Right forelimb (tissue), 1 donor: ENCODE data around the gene PRSS37.
"Not testable (repeated sequence)": the region's sequence is repeated elsewhere in the genome, so short reads cannot be mapped to it uniquely, and the experiment has no call there.

Experiments
- DNase-seq: peaks from one replicate; pipeline ENCODE4 v3.0.0-alpha.2; 2018

PRSS37 gene

DNA sequence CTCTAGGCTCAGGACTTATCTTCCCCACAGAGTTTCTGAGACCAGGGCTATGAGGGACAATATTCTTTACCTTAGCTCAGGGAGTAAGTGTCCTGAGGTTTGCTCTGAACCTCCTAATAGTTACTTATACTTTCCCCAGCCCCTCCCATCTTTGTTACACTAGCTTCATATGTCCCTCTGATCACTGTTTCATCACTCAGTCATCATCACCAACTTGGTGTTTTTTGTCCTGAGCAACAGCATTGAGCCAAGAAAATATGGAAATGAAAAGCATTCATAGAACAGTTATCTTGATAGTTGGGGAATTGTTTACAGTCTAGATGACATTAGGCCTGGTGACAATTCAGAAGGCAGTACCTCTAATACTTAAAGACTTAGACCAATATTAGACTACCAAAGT, at the start of gene PRSS37:
Gene PRSS37, minus strand, starts transcription at position 101 of the 400 bp plus-strand sequence. CDS start 436 bp downstream, outside the sequence.
- DNase-seq: no peak

DNA sequence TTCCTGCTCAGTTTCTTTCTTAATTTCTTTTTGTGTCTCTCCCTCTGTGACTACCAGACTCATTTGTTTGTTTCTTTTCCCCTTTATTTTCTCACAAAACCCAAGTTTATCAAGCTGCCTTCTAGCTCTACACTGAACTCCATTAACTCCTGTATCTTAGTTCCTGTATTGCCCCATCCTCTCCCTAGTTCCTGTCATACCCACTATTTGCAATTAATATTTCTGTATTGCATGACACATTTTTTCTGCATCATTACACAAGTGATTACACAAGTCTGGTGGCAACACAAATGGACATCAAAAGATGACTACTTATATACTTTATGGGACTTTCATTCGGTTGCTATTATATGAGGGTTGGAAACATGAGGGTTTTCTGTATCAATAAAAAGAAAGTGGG, 48.0 kb upstream of the PRSS37 start:
- no peak for DNase-seq

- DNase-seq: no peak
Measured at GRCh38 chr7:141884539-141885225, 43.4 kb upstream of the PRSS37 start.

DNA sequence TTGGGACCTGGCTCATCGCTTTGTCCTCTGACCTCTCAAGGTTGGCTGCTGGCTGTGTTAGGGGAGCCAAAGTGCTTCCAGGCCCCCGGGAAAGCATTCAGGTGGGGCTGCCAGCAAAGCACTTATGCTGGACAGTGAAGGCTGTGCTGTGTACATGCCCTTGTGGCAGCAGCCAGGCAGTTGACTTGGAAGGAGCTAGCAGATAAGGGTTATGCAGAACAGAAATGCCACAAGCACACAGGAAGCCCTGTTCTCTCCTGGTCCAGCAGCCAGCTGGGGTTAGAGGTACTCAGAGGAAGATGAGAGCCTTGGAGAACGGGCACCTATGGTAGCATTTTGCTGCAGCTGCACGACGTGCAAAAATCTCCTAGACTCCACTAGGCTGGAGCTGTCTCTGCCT, 39.7 kb upstream of the PRSS37 start:
- DNase-seq: no peak

DNA sequence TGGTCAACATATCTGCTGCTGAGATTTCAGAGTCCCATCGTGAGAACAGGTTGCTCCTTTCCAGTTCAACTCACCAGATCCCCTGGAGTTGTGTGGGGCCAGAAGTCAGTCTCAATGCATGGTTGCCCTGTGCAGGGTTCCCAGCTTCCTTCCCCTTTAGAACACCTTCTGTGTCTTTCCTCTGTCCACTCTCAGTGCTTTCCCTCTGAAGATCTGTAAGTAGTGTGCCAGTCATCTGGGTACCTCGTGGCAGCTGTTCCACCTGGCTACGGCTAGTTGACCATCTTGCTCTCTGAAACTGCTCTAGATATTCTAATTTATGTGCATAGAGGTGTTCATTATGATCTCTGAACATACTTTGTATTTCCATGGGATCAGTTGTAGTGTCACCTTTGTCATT, 36.1 kb upstream of the PRSS37 start:
- no peak for DNase-seq

- no peak for DNase-seq
Measured at GRCh38 chr7:141876371-141876770, 35.1 kb upstream of the PRSS37 start.

DNA sequence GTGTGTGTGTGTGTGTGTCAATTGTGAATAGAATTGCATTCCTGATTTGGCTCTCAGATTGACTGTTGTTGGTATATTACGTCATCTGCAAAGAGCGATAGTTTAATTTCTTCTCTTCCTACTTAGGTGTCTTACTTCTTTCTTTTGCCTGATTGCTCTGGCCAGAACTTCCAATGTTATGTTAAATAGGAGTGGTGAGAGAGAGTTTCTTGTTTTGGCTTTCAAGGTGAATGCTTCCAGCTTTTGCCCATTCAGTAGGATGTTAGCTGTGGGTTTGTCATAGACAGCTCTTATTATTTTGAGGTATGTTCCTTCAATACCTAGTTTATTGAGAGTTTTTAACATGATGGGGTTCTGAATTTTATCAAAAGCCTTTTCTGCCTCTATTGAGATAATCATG, 34.2 kb upstream of the PRSS37 start:
- no peak for DNase-seq

GRCh38 chr7:141874787-141875186, 33.5 kb upstream of the PRSS37 start:
- no peak for DNase-seq

GRCh38 chr7:141872931-141873330, 31.6 kb upstream of the PRSS37 start:
- DNase-seq: no peak

GRCh38 chr7:141866974-141867373, 25.7 kb upstream of the PRSS37 start:
- no peak for DNase-seq

GRCh38 chr7:141864765-141865447, 23.6 kb upstream of the PRSS37 start:
- DNase-seq: no peak

- no peak for DNase-seq
Measured at GRCh38 chr7:141860207-141860606, 18.9 kb upstream of the PRSS37 start.

DNA sequence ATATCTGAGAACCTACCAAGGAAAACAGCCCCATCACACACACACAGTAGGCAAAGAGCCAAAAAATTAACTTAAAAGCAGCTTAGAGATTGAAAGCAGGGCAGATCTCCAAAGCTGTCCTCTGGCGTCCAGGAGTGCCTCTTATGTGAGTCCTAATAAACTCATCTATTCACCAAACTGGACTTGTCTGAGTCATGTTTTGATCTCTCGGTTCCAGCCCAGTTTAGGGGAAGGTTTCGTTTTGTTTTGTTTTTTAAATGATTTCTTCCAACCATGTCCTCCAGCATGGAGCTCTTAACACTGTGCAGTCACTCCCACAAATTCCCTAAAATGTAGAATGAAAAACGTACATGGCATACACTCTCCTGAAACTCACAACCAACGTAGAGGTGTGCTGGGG, 6.7 kb upstream of the PRSS37 start:
- no peak for DNase-seq

- DNase-seq: no peak
Measured at GRCh38 chr7:141844256-141844655, 3.0 kb upstream of the PRSS37 start.

DNA sequence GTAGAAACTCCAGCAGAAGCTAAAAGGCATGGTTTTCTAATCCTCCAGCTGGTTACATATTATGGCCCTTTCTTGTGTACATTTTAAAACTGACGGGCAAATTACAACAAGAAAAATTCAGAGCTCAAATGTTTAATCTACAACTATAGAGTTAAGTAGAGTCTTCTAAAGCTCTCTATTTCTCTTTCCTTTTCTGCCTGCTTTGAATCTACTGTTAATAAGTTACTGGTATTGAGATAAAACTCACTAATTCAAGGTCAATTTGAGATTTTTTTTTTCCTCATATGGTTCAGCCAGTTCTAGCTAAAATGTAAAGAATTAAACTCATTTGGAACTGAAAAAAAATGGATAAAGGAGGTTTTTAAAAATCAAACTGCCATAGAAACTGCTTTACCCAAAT, 1.6 kb upstream of the PRSS37 start:
- DNase-seq: no peak

DNA sequence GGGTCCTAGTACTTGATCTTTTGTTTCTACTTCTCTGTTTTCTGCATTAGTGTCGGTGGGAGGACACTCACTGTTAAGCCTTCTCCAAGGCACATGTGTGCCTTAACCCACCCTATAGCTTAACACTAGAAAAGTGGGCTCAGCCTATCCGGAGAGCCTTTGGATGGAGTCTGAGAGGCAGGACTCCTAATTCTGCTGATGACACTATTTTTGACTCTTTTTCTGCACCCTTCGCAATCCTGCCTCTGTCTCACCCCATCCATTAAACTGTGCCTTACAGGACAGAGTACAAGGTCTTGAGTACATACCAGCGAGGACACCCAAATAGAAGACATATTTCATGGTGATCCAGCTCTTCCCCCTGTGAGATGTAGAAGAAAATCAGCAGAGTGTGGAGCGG, 577 bp downstream of the PRSS37 start:
- no peak for DNase-seq

DNA sequence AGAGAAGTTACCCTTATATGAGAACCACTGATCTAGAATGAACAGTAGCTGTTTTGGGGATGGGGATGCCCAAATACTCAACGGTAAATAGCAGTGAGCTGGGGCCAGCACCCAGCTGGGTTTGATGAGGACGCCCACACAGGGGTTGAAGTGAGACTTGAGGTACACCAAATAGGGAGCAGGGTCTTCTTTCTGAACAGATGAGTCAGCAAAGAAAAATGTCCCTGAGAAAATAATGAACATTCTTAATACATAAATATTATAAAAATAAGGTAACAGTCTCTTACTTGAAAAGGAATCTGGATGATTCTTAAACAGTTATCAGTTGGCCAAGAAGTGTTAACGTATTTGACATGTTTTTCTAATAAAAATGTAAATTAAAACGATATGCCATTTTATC, 2.0 kb downstream of the PRSS37 start:
- DNase-seq: no peak

- no peak for DNase-seq
Measured at GRCh38 chr7:141838581-141838980, 2.7 kb downstream of the PRSS37 start.

GRCh38 chr7:141837683-141838082, 3.6 kb downstream of the PRSS37 start:
- no peak for DNase-seq

GRCh38 chr7:141822432-141822831, 18.9 kb downstream of the PRSS37 start:
- DNase-seq: not testable (repeated sequence)

- no peak for DNase-seq
Measured at GRCh38 chr7:141820067-141820466, 21.2 kb downstream of the PRSS37 start.

- DNase-seq: no peak
Measured at GRCh38 chr7:141792526-141792925, 48.8 kb downstream of the PRSS37 start.

DNA sequence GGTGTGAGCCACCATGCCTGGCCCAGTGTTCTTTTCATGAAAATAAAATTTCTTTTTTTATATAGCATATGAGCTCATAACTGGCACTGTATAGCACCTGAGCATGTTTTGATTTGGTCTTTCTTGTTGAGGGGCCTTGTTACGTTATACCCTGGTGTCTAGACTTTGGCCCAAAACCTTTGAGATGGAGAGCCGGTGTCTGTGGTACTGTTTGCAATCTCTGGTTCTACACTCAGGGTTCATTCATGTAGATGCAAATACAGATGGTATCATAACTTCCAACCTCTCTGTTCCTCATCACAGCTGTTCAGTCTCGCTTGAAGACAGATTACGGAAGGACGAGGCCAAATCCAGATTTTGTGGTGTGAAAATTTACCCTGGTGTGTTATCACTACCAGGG, 51.4 kb downstream of the PRSS37 start, which contains the start of gene TAS2R5:
Gene TAS2R5, plus strand, starts transcription at position 301 of the 400 bp plus-strand sequence. CDS start 145 bp downstream, outside the sequence.
- no peak for DNase-seq

GRCh38 chr7:141788296-141788695, 53.0 kb downstream of the PRSS37 start:
- DNase-seq: no peak
